Measurements from ENCODE around the gene PDK2.

Gene PDK2

GRCh38 chr17:50067996-50068395, 27.2 kb upstream of the PDK2 start:
- no peak for TF ChIP-seq EGR1 (IDR thresholded peaks at IDR 0.05)
- no peak for TF ChIP-seq RAD21 (IDR thresholded peaks at IDR 0.05; ENCODE audit: low read depth)
- TF ChIP-seq YY1 (IDR thresholded peaks at IDR 0.05; ENCODE audit: low read depth) = no peak

DNA sequence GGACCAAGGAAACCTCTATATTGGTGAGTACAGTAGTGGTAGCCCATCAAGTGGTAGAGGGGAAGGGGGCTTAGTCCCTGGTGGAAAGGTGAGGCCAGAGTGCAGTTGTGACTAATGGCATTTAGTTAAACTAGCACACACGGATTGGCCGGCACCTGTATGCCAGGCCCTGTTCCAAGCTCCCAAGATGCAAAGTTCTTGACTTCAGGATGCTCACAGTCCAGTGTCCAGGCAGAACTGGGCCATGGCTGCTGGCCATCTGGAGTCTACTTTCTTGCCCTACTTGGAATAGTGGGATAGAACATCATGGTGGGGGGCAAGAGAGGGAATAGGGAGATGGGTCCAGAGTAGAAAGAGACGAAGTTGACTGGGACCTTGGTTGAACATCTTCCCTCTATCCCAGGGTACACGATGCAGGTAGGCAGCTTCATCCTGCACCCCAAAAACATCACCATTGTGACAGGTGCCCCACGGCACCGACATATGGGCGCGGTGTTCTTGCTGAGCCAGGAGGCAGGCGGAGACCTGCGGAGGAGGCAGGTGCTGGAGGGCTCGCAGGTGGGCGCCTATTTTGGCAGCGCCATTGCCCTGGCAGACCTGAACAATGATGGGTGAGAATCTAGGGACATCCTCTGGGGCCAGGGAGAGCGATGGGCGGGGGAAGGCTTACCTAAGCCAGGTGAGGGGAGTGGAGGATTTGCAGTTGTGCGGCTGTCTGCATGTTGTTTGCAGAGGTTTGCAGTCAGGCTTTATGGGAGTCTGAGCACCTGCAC, 24.1 kb upstream of the PDK2 start:
- TF ChIP-seq, protein P1, sequence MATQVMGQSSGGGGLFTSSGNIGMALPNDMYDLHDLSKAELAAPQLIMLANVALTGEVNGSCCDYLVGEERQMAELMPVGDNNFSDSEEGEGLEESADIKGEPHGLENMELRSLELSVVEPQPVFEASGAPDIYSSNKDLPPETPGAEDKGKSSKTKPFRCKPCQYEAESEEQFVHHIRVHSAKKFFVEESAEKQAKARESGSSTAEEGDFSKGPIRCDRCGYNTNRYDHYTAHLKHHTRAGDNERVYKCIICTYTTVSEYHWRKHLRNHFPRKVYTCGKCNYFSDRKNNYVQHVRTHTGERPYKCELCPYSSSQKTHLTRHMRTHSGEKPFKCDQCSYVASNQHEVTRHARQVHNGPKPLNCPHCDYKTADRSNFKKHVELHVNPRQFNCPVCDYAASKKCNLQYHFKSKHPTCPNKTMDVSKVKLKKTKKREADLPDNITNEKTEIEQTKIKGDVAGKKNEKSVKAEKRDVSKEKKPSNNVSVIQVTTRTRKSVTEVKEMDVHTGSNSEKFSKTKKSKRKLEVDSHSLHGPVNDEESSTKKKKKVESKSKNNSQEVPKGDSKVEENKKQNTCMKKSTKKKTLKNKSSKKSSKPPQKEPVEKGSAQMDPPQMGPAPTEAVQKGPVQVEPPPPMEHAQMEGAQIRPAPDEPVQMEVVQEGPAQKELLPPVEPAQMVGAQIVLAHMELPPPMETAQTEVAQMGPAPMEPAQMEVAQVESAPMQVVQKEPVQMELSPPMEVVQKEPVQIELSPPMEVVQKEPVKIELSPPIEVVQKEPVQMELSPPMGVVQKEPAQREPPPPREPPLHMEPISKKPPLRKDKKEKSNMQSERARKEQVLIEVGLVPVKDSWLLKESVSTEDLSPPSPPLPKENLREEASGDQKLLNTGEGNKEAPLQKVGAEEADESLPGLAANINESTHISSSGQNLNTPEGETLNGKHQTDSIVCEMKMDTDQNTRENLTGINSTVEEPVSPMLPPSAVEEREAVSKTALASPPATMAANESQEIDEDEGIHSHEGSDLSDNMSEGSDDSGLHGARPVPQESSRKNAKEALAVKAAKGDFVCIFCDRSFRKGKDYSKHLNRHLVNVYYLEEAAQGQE (IDR thresholded peaks at IDR 0.05; ENCODE audit: low read depth) = no peak
- TF ChIP-seq TCF12 (IDR thresholded peaks at IDR 0.05; ENCODE audit: low read depth) (no peak), MAX (IDR thresholded peaks at IDR 0.05) (no peak), CEBPB (IDR thresholded peaks at IDR 0.05) (no peak), EP300 (IDR thresholded peaks at IDR 0.05; ENCODE audit: borderline replicate concordance) (no peak), FOXM1 (IDR thresholded peaks at IDR 0.05; ENCODE audit: borderline replicate concordance, low read depth) (no peak), TEAD4 (IDR thresholded peaks at IDR 0.05) (no peak), EGR1 (IDR thresholded peaks at IDR 0.05) (no peak), TAF1 (IDR thresholded peaks at IDR 0.05; ENCODE audit: low read depth) (no peak), RAD21 (IDR thresholded peaks at IDR 0.05; ENCODE audit: low read depth) (no peak), YY1 (IDR thresholded peaks at IDR 0.05; ENCODE audit: low read depth) (no peak), CREB1 (IDR thresholded peaks at IDR 0.05; ENCODE audit: low read depth) (no peak)

DNA sequence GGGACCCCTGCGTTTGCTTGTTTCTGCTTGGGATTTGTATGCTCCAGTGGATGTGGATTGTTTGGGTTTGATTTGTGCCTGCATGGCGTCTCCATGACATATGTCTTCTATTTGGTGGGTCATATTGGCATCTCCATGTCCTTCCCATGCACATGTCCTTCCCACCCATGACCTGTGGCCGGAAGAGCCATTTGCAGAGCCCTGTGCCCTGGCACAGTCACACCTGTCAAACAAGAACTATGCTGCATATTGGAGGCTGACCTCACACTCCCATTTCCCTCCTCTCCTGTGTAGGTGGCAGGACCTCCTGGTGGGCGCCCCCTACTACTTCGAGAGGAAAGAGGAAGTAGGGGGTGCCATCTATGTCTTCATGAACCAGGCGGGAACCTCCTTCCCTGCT, 23.5 kb upstream of the PDK2 start:
- TF ChIP-seq CEBPB (IDR thresholded peaks at IDR 0.05) (no peak), TAF1 (IDR thresholded peaks at IDR 0.05; ENCODE audit: low read depth) (no peak), ZBTB7A (IDR thresholded peaks at IDR 0.05; ENCODE audit: low read depth) (no peak), TCF12 (IDR thresholded peaks at IDR 0.05; ENCODE audit: low read depth) (no peak), NFIC (IDR thresholded peaks at IDR 0.05) (no peak), RAD21 (IDR thresholded peaks at IDR 0.05; ENCODE audit: low read depth) (no peak), CREB1 (IDR thresholded peaks at IDR 0.05; ENCODE audit: low read depth) (no peak), EP300 (IDR thresholded peaks at IDR 0.05; ENCODE audit: borderline replicate concordance) (no peak), MAX (IDR thresholded peaks at IDR 0.05) (no peak), EGR1 (IDR thresholded peaks at IDR 0.05) (no peak), YY1 (IDR thresholded peaks at IDR 0.05; ENCODE audit: low read depth) (no peak), USF1 (IDR thresholded peaks at IDR 0.05) (no peak), FOXM1 (IDR thresholded peaks at IDR 0.05; ENCODE audit: borderline replicate concordance, low read depth) (no peak), TEAD4 (IDR thresholded peaks at IDR 0.05) (no peak)
- TF ChIP-seq, protein P1 (IDR thresholded peaks at IDR 0.05; ENCODE audit: low read depth) = no peak

GRCh38 chr17:50072130-50072529, 23.0 kb upstream of the PDK2 start:
- TF ChIP-seq CEBPB (IDR thresholded peaks at IDR 0.05) = no peak

GRCh38 chr17:50072925-50073324, 22.2 kb upstream of the PDK2 start:
- TF ChIP-seq, protein P1 (IDR thresholded peaks at IDR 0.05; ENCODE audit: low read depth) = no peak
- TF ChIP-seq CEBPB (IDR thresholded peaks at IDR 0.05) (no peak), MAX (IDR thresholded peaks at IDR 0.05) (no peak), TEAD4 (IDR thresholded peaks at IDR 0.05) (no peak), EGR1 (IDR thresholded peaks at IDR 0.05) (no peak), YY1 (IDR thresholded peaks at IDR 0.05; ENCODE audit: low read depth) (no peak), RAD21 (IDR thresholded peaks at IDR 0.05; ENCODE audit: low read depth) (no peak), TAF1 (IDR thresholded peaks at IDR 0.05; ENCODE audit: low read depth) (no peak), EP300 (IDR thresholded peaks at IDR 0.05; ENCODE audit: borderline replicate concordance) (no peak), CREB1 (IDR thresholded peaks at IDR 0.05; ENCODE audit: low read depth) (no peak), ZBTB7A (IDR thresholded peaks at IDR 0.05; ENCODE audit: low read depth) (no peak)

All from Ishikawa (cell line).